ENCODE data around the gene METTL26.

The METTL26 gene

DNA sequence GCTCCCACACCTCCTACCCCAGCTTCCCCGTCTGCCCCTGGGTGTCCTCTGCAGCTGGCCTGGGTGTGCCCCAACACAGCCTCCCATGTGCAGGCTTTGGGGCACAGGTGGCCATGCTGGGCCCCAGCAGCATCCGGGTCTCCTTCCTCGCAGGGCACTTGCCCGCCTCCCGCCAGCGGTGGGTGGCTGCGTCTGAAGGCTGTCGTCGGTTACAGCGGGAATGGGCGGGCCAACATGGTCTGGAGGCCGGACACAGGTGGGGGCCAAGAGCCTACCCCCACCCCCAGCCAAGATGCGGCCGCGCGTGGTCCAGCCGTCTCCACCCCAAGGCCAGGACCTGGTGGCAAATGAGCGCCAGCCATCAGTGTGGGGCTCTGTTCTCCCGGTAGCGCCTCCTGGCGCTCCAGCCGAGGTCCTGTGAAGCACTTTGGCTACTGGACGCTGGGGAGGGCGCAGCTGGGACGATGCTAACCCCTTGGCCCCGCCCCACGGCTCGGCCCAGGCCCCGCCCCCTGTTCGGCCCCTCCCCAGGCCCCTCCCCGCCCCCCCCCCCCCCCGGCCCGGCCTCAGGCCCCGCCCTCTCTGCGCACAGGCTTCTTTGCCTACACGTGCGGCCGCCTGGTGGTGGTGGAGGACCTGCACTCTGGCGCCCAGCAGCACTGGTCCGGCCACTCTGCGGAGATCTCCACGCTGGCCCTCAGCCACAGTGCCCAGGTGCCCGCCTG is 24.5 kb upstream of the METTL26 start:
- peak in 54 of 56 donors; percentile 30 to 90 (median 76) for DNase-seq

DNA sequence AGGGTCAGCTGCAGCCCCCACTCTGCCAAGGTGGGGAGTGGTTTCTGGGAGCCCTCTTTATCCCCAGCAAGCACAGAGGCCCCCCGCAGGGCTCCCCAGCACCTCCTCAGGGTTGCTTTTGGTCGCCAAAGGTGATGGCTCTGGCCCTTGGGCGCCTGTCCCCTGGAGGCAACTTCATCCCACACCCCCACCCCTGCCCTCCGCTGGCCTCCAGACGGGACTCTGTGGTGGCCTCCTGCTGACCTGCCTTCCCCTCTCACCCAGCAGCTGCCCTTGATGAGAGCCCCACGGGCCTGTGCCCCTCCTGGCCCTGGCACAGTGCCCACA is 24.0 kb upstream of the METTL26 start:
- DNase-seq: no peak

GRCh38 chr16:659618-660017 is 23.5 kb upstream of the METTL26 start:
- no peak for DNase-seq

- no peak for DNase-seq
Observed at GRCh38 chr16:658679-659571, 22.8 kb upstream of the METTL26 start.

- no peak for DNase-seq
Observed at GRCh38 chr16:657487-657886, 21.4 kb upstream of the METTL26 start.

DNA sequence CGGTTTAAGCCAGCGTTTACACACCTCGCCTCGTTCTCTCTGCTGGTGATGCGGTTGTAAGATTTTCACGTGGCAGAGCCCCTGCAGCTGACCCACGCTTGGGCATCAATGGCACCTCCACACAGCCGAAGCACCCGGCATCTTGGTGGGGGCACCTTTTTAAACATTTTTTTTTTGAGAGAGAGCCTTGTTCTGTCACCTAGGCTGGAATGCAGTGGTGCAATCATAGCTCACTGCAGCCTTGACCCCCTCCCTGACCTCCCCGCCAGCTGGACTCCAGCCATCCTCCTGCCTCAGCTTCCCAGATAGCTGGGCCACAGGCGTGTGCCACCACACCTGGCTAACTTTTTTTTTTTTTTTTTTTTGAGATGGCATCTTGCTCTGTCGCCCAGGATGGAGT is 17.9 kb upstream of the METTL26 start:
- DNase-seq: no peak

DNA sequence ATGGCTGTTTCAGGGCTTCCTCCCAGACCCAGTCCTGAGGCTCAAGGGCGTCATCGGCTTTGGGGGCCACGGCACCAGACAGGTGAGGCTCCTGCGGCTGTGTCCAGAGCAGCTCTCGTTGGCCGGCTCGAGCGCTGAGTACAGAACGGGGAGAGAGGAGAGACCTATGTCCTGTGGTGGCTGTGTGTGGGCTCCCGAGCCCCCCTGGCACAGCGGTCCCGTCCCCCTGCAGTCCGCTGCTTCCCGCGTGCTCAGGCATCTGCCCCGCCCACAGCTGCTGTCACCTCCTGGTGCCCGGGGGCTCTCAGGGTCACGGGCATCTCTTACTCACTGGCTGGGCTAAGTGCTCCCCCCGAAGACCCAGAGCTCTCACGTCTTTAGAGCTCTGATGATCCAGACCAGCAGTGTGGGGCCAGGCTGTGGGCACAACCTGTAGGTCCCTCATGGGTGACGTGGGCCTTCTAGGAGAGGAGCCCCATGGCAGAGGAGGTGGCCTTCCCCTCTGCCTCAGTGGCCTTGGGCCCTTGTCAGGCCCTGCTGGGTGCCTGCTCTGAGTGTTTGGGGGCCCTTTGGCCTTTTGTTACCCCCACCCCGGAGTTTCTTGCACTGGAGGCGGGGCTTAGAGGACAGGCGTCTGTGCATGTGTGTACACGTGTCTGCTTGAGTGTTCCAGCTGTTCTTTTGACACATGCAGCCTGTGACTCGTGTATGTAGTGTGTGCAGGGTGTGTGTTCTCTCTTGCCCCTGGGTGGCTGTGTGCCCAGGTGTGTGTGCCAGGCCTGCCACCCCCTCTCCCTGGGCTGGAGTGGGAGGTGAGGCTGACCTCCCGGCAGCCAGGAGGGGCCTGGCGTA is 16.6 kb upstream of the METTL26 start:
- DNase-seq: no peak

GRCh38 chr16:651844-652243 is 15.7 kb upstream of the METTL26 start:
- DNase-seq: no peak

GRCh38 chr16:649631-650030 is 13.5 kb upstream of the METTL26 start:
- no peak for DNase-seq

GRCh38 chr16:648781-649589 is 12.9 kb upstream of the METTL26 start, which contains the start of gene WDR90:
TSS of gene WDR90 (plus strand) at chr16:649365. CDS start at chr16:649417, 52 bp downstream.
- peak; percentile 39 to 97 (median 88) for DNase-seq

DNA sequence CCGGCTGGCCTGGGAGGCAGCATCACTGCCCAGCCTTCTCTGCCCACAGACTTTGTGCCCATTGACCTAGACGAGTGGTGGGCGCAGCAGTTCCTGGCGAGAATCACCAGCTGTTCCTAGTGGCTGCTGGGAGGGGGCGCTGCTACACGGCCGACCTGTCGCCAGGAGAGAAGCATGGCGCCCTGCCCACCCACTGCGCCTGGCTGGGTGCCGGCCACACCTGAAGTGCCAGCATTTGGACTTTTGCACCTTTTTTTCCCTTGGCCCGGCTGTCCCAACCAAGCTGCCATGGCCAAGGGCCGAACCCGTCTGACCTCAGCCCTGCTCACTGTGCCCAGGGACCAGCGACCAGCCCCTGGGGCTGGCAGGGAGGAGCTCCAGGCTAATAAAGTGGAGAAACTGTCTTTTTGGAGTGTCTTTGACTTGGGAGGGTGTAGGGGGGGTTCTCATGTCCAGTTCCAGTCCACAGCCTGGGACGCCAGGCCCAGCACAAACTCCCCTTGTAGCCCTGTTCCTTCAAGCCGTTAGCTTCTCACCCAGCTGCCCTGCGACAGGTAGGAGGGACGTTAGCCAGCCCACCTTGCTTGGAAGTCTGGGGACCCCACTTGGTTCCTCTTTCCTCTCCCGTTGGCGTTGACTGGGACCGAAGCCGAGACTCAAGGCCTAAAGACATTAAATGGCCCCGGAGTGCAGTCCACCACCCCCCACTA is 12.1 kb upstream of the METTL26 start:
- DNase-seq: peak in 5 of 56 donors; percentile 3 to 43 (median 13)

DNA sequence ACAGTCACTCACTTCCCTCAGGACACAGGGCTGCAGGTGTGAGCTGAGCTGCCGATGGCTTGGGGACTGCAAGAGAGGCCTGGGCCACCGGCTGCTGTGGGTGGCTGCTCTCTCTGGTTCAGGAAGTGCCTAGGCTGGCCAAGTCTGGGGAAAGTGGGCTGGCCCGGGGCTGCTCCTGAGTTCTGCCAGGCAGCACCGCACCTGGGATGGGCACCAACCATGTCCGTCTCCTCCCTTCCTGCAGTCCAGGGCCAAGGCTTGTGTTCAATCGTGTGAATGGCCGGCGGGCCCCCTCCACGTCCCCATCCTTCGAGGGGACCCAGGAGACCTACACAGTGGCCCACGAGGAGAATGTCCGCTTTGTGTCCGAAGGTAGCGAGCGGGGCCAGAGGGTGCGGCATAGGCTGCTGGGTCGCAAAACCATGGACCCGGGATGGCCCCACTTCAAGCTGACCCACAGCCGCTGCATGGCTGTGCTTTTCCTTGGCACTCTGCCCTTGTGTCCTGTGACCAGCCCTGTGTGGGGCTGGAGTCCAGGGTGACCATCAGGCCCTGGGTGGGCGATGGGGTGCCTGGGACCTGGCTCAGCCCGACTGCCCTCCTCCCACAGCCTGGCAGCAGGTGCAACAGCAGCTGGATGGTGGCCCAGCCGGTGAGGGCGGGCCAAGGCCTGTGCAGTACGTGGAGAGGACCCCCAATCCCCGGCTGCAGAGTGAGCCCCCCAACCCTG is 11.2 kb upstream of the METTL26 start:
- peak in 2 of 56 donors; percentile 11 to 14 for DNase-seq

DNA sequence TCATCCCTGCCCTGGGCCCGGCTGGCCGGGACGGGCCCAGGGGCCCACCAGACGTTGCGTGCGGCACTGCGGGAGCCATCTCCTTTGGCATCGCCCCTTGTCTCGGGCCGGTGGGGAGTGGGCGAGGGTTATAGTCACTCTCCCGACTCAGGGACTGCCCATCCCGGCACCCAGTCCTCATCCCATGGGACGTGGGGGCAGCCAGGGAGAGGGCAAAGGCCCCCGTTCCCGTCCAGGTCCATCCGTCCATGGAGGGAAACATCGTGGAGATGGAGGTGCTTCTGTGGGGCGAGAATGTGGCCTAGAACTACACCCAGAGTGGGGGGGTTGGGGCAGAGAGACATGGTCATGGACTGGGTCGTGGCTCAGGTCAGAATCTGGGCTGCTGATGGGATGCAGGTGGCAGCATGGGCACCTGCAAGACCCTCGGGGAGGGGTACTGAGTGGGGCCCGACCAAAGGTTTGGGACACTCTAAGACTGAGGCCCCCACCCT is 10.6 kb upstream of the METTL26 start:
- DNase-seq: no peak

- DNase-seq: no peak
Observed at GRCh38 chr16:645852-646678, 10.0 kb upstream of the METTL26 start.

DNA sequence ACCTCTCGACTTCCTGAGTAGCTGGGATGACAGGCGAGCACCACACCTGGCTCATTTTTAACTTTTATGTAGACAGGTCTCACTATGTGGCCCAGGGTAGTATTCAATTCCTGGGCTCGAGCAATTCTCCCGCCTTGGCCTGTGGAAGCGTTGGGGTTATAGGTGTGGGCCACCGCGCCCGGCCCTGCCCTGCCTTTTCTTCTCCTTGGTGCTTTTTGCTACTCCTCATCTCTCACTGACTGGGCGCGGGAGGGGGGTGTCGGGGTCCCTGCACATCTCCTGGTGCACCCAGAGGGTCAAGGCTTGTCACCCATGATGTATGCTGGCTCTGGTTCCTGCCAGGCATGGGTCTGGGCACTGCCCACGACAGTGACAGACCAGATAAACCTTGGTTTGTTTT is 8.5 kb upstream of the METTL26 start:
- no peak for DNase-seq

GRCh38 chr16:643050-643368 is 6.9 kb upstream of the METTL26 start:
- no peak for DNase-seq

GRCh38 chr16:642189-643049 is 6.3 kb upstream of the METTL26 start:
- DNase-seq: peak in 22 of 56 donors; percentile 12 to 60 (median 29)
